Measurements from ENCODE around the gene FATE1.

Gene FATE1

DNA sequence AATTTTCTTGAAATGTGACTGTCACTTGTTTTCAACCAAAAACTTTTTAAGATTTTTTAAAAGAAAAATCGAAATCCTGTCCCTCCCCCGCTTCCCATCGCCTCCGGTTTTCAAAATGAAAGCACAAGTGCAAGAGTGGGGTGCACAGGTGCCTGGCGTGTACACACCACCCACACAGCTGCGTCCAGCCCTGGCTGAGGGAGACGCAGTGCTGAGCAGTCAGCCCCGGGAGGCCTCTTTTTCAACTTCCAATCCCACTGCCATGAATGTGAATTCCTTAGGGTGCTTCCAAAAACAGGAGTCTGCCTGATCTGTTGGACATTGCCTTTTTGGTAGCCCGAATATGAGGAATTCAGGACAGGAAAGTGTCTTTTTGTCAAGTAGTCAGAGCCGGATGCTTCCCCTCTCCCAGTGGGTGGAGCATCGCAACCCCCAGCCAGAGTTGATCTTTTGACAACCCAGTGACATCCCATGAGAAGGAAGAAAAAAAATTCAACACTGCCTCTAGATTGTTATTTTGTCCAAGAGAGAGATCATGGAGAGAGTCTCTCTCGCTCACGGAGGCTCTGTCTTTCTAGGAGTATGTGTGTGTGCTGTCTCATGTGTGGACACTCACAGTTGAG lies 11.7 kb upstream of the FATE1 start:
- no peak for DNase-seq

DNA sequence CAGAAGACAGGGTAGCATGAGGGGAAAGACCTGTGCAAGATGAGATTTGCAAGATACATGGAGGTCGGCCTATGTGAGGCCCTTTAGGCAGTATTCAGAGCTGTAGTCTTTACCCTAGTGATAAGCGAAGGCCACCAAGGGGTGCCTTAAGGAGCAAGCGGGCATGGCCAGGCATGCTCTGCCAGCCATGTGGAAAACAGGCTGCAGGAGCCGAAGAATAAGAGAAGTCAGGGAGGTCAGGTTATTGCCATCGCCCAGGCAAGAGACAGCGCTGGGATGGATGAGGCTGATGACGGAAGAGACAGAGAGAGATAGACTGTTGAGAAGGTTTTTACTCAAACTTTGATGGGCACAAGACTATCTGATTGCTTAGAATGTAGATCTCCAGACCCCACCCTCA lies 7.0 kb upstream of the FATE1 start:
- DNase-seq = no peak

DNA sequence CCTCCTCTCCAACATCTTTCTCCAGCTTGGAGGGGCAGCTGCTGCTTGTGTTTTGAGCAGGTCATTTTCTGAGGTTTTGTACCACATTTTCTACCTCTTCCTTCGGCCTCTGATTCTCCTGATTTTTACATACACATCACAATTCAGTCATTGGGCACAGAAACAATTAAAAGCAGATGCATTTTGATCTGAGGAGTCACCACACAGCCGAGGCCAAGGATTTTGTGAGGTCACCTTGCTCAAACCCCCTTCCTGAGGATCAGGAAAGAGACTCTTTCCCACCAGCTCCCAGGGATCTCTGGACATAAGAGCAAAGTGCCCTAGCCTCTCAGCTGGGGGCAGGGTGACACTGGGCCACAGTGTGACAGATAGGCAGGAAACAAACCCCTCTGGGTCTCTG lies 5.4 kb upstream of the FATE1 start:
- DNase-seq = peak; percentile 11

DNA sequence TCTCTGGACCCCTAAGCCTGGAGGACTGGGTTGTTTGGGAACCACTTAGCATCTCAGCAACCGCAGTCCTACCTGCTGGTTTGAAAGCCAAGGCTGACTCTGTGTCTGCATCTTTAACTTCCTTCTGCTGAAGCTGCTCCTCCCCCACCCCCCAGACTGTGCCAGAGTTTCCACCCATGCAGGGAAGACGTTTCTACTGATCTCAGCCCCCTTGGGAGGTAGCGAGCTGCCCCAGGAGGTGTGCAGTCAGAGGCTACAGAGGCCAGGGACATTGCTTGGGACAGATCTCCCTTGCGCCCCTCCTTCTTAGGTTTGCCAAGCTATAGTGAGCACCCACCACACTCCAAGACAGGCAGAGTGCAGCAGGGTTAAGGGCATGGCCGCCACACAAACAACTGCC lies 4.7 kb upstream of the FATE1 start:
- no peak for DNase-seq

DNA sequence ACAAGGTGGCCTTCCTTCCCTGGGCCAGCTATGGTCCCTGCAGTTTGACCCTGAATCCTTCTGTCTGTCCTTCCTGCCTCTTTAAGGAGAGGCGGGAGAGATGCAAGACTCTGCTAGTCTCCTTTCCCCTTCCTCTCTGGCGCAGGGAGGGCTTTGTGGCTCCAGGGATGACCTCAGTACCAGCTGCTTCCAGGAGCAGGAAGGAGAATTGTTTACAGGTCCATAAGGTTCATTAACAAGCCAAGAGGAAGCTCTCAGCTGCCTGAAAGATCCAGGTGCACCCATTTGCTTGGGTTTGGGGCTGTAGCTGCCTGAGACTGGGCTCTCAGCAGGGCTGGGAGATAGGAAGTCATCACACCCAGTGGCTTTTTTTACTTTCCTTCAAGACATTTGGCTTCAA lies 4.0 kb upstream of the FATE1 start:
- DNase-seq = no peak

DNA sequence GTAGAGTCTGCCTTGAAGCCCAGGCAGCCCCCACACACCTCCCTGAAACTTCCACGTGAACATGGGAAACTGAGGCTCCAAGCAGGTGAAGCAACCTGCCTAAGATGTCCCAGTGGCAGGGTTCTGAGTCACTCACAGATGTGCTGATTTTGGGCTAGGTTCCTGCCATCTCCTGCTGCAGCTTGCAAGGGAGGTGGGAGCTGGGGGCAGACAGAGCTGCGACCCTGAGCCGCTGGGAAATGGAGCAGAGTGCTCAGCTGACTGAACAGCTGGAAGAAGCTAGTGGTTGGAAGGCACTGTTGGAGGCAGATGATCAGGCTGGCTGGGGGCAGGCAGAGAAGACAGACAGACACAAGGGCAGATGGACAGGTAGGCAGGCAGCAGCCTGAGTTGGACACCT lies 3.6 kb upstream of the FATE1 start:
- DNase-seq = no peak

DNA sequence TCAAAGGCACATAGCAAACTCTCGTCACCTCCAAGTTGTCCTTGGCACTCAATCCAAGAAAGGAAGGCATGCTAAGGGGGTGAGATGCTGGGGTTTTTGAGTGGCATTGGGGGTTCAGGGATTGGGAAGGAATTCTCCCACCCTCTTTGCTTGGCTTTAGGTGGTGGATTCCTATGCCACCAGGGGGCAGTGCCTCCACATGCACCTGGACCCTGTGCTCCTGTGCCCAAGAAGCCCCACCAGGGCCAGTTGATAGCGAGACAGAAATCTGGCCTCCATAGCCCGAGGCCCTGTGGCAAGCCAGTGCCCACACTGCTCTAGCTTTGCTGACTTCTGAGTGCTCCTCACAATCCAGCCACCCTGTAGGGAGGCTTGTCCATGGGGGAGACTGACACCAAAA lies 2.0 kb upstream of the FATE1 start:
- DNase-seq = no peak

DNA sequence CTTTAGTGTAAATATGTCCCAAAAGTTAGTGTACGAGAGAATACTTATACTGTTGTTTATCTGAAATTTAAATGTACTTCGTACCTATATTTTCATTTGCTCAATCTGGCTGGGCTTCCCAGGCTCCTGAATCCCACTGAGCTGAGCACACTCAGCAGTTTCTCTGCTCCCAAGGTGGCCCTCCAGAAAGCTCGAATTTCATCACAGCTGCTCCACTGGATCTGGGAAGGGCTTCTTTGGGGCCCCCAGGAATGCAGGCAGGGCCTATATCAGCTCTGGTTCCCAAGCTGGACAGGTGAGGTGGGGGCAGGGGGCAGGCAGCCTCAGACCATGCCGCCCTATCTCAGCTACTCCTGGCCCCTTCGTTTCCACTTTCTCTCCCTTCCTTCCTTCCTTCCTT lies 1.5 kb upstream of the FATE1 start:
- no peak for DNase-seq

DNA sequence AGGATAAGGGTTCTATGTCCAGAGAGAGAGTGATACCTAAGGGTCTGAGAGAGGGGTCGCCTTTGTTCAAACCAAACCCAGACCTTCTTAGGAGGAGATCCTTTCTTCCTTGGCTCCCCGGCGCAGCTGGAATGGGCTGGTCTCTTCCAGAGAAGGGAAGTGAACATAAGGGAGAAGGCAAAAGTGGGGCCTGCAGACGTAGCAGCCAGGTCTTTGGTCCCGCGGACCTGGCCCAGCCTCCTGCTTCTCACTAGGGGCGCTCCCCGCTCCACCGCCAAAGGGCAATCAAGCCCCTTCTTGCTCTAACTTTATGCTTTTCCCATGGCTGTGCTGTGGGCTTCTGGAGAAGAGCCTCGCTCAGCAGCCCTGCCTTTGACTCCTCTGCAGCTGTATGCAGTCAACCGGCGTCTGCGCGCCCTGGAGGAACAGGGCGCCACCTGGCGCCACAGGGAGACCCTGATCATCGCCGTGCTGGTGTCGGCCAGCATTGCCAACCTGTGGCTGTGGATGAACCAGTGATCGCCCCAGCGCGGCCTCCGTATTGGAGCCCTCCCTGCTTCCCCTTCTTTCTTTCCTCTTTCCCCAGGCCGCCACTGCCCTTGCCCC lies 6.5 kb downstream of the FATE1 start:
- peak; percentile 27 for DNase-seq

DNA sequence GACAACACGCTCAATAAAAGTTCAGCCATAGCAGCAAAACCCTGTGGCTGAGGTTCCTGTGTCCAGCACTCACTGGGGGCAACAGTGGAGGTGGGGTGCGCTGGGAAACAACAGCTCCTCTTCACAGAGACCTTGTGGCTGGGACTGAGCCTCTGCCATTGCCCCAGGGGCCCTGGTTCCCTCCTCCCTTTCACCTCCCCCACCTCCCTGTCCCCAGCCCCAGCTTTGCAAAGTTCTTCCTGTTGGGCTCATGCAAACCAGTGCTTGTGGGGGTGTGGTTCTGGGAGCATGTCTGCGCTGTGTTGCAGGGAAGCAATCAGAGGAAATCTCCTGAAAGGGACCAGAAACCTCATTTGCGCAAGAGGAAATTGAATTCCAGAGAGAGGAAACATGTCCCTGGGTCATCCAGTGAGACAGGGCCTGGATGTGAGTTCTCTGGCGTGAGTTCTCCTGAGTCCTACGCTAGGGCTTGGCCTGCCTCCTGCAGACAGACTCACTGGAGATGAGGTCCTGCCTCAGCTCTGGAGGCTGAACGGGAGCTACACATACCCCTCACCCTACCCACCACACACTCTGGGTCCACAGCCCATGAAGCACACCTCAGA lies 7.4 kb downstream of the FATE1 start:
- DNase-seq = no peak

DNA sequence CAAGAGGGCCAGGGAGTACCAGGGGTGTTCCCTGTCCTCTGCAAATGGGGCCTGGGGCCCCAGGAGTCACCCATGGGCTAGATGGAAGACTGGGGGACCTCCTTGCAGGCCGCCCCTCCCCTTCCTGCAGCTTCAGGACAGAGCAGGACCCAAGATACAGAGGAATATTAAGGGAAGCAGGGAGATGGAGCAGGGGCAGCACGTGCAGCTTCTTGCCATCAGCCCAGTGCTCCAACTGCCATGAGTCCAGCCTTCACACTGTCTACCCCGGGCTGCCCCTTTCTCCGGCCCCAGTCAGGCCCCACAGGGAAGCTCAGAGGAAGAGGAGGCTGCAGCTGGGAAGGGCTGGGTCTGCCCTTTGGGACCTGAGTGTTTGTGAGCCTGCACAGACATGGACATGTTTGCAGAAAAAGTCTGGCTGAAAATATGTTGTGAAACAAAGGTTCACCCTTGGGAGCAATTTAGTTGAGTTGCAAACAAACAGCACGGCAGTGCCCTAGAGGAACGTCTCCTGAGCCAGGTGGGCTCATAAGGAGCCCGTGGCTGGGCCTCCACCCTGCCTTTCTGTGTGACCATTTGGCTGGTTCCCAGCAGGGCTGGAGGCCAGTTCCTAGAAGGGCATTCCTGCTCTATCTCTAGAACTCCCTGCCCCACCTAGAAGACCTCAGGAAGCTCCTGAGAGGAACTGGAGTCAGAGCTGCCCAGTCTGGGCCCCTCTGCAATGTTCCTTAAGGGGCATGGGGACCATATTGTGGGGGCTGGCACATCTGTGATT lies 8.9 kb downstream of the FATE1 start:
- DNase-seq = no peak

DNA sequence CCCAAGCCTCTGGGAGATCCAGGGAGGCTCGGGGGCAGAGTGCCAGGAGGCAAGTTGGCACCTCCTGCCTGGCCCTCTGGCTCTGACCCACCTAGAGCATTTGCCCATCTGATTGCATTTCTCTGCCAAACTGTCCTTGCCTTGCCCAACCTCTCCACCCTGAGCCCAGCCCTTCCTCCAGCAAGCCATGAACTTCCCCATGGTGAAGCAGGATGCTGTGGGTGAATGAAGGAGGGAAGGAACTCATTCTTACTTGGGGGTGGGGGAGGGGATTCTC lies 9.4 kb downstream of the FATE1 start:
- DNase-seq = no peak

DNA sequence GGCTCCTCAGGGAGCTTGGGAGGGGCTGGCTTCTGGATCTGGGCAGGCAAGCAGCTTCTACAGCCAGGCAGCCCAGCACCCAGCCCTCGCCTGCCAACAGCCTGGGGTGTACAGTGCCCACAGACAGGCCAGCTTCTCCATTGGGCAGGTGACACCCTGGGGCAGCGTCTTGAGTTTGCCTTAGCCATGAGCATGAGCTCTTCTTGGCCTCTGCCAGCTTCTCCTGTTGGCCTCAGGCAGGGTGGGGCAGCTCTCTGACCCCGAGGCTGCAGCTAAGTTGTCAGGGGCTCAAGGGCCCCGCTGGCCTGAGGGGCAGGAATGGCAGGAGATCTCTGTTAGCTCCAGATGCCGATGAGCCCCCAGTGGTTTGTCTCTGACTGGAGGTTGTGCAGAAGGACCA lies 10.9 kb downstream of the FATE1 start:
- no peak for DNase-seq

DNA sequence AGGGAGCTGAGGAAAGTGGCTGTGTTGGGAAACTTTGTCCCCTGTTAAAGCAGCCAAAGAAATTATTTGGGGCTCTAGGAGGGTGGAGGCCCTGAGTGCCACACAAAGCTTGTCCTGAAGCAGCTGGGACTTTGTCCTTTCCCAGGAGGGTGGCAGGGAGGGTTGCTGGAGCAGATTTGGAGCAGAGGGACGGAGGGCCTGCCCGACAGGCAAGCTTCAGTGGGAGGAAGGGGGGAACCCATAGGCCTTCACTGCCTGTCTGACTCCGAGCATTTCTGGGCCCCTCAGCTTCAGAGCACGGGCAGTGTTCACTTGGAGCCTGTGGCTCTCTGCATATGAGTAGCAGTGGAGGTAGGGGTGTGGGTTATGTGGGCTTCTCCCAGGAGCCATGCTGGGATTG lies 11.5 kb downstream of the FATE1 start:
- no peak for DNase-seq

DNA sequence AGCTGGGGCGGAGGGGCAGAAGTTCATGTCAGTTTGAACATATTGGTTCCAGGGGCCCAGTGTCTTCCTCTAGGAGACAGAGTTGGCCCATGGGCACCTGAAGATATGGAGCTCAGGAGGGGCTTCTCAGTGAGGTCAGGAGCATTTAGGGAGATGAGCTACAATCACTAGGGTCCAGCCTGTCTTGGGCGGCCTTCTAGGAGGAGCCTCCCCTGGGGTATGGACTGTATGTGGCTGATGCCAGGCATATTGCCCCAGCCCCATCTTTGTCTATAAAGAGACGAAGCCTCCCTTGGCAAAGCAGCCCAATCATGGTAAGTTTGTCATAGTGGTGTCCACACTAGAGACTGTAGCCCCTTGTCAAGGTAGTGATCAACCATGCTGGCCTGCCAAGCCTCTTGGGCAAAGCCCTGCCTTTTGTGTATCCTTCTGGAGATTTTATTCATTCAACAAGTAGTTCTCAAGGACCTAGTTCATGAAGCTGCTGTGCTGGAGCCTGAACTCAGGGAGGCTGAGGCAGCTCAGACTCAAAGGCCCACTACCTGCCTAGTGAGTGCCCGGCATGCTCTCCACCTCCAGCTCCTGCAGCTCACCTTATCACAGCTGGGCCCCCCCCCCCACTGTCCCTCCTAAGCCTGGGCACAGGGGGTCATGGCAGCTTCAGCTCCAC lies 13.4 kb downstream of the FATE1 start:
- DNase-seq = no peak

DNA sequence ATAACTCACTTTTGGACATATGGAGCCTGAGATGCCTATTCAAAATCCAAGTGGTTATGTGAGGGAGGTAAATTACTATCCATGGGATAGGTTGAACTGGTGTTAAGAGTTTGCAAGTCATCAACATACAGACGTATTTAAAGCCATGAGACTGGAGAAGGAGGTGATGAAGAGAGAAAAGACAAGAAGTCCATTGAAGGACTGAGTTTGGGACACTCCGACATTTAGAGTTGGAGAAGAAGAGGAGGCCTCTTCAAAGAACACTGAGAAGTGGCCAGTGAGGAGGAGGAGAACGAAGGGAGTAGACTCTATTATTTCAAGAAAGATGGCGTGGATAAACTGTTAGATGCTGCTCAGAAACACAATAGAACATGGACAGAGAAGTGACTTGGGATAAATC lies 18.6 kb downstream of the FATE1 start, which contains the start of gene CNGA2:
Gene CNGA2 (plus strand): TSS at position 301 of the 400 bp plus-strand sequence. CDS start 3,738 bp downstream, outside the sequence.
- DNase-seq = no peak

DNA sequence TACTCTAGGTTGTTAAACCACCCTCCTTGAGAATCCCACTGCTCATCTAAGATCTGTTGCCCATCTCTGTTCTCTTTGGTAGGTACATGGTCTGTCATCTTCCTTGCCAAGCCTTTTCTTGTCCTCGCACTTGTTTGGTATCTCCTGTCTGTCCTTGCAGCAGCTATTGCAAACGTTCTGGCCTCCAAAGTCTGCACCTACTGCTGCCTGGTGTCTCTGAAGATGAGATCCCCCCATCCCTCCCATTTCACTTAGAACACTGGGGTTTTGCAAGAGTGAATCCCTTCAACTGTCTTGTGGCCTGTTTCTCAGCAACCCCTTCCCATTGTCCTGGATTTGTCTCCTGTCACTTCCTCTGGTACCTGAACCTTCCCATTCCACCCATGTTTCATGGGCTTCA lies 19.4 kb downstream of the FATE1 start:
- DNase-seq = no peak

DNA sequence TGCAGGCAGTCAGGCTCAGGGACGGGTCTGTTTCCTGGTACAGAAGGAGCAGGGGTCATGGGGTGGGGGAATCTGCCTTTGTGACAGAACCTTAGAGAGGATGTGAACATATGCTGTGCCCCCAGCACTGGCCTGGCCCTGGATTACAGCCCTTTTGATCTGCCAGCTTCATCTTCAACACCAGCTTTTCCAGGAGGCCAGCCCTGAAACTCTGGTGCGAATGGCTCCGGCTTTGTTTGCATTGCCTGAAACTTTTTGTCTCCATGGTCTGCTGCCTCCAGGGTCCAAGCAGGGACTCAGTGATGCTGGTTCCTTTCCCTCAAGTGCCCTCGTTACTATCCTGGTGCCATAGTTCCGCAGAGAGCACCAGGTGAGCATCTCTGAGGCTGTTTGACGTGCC lies 20.9 kb downstream of the FATE1 start:
- DNase-seq = no peak

DNA sequence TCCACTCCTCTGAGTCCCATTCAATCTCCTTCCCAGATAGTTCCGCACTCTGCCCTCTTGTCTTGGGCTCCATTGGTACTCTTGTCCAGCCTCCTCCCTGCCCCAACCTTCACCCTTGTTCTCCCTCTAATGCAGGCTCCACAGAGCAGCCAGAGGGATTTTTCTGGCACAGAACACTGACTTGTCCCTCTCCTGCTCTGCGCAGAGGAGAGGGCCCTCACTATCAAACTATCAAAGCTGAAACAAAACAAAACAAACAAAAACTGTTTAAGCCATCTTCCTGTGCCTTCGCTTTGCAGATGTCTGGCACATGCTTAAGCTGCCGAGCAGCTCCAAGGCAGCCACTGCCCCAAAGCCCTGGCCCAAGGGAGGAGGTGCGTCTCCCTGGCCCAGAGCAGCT lies 21.7 kb downstream of the FATE1 start:
- no peak for DNase-seq

DNA sequence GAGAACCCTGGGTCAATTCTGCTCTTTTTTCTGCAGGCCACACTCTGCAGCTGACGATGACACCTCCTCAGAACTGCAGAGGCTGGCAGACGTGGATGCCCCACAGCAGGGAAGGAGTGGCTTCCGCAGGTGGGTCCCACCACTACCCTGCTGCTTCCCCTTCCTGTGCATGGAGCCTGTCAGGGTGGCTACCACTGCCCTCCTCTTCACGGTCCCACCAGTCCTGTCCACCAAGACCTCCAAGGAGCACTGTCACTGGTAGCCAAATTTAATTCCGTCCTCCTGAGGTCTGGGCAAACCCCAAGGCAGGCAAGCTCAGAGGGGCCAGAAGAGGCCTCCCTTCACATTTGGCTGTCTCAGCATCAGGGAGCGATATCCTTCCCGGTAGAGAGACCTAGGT lies 22.9 kb downstream of the FATE1 start:
- DNase-seq = no peak

DNA sequence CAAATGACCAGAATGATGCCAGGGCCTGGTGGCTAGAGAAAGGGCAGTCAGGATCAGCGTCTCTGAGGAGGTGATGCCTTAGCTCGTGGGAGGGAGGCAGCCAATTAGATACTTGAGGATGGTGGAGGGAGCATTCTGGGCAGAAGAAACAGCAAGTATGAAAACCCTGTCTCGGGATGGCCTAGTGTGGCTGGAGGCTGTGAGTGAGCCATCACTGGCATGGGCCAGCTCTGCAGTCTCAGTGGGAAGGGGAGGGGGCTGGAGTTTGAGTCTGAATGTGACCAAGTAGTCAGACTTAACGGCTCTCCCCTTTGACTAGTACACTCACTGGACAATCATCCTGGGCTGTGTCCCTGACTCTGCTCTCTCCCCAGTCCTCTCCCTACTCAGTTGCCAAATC lies 25.8 kb downstream of the FATE1 start:
- no peak for DNase-seq

DNA sequence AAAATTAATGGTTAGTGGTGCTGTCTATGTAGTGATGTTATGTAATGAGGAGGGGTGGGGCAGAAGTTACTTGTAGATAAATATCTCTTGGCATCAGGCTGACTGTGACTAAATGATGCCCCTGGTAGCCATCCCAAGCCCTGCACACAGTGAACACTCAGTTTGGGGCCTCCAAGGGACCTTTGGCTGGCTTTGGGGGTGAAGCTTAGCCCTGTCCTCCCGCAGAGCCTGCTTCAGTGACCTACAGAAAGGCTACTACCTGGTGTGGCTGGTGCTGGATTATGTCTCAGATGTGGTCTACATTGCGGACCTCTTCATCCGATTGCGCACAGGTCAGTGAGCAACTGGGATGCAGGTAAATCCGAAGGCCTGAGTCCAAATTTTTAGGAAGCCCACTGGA lies 26.5 kb downstream of the FATE1 start:
- DNase-seq = no peak

DNA sequence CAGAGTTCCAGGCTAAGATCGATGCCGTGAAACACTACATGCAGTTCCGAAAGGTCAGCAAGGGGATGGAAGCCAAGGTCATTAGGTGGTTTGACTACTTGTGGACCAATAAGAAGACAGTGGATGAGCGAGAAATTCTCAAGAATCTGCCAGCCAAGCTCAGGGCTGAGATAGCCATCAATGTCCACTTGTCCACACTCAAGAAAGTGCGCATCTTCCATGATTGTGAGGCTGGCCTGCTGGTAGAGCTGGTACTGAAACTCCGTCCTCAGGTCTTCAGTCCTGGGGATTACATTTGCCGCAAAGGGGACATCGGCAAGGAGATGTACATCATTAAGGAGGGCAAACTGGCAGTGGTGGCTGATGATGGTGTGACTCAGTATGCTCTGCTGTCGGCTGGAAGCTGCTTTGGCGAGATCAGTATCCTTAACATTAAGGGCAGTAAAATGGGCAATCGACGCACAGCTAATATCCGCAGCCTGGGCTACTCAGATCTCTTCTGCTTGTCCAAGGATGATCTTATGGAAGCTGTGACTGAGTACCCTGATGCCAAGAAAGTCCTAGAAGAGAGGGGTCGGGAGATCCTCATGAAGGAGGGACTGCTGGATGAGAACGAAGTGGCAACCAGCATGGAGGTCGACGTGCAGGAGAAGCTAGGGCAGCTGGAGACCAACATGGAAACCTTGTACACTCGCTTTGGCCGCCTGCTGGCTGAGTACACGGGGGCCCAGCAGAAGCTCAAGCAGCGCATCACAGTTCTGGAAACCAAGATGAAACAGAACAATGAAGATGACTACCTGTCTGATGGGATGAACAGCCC lies 28.0 kb downstream of the FATE1 start:
- DNase-seq = no peak

Measured in fibroblast of skin of right biceps (primary cell).